Endothelial cell of umbilical vein (primary cell): ENCODE data around the gene POLE.

Experiments
- MAX ChIP-seq: IDR thresholded peaks from 2 replicates; pipeline ENCODE4 v1.6.1; 2011; ENCODE audit not compliant: insufficient read depth, insufficient read length
- POLR2A ChIP-seq: IDR thresholded peaks from 2 replicates; pipeline ENCODE4 v1.6.1; 2012; ENCODE audit warnings: low read depth, mild to moderate bottlenecking, control low read depth, low read length
- POLR2AphosphoS5 ChIP-seq: IDR thresholded peaks from 2 replicates; pipeline ENCODE4 v1.6.1; 2012; ENCODE audit warnings: low read depth, mild to moderate bottlenecking, control low read depth, low read length, moderate library complexity; ENCODE audit not compliant: insufficient read depth
- TF ChIP-seq, protein P1 (sequence below), 2 donors: IDR thresholded peaks; 1 replicate in 1 of 2; 2 replicates in 1 of 2; pipeline ENCODE4 v1.5.1; 2011; ENCODE audit warnings: low read length in 2 of 2, mild to moderate bottlenecking in 2 of 2, moderate library complexity in 2 of 2, control low read depth in 1 of 2, inconsistent platforms in 1 of 2, low read depth in 1 of 2; ENCODE audit not compliant: insufficient read depth in 1 of 2; ENCODE audit errors: extremely low read depth in 1 of 2

- TF ChIP-seq, protein P1, sequence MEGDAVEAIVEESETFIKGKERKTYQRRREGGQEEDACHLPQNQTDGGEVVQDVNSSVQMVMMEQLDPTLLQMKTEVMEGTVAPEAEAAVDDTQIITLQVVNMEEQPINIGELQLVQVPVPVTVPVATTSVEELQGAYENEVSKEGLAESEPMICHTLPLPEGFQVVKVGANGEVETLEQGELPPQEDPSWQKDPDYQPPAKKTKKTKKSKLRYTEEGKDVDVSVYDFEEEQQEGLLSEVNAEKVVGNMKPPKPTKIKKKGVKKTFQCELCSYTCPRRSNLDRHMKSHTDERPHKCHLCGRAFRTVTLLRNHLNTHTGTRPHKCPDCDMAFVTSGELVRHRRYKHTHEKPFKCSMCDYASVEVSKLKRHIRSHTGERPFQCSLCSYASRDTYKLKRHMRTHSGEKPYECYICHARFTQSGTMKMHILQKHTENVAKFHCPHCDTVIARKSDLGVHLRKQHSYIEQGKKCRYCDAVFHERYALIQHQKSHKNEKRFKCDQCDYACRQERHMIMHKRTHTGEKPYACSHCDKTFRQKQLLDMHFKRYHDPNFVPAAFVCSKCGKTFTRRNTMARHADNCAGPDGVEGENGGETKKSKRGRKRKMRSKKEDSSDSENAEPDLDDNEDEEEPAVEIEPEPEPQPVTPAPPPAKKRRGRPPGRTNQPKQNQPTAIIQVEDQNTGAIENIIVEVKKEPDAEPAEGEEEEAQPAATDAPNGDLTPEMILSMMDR (IDR thresholded peaks at IDR 0.05; ENCODE audit: extremely low read depth in 1 of 2, insufficient read depth in 1 of 2, low read depth in 1 of 2, low read length in 2 of 2) = no peak
- no peak for TF ChIP-seq POLR2AphosphoS5
- no peak for TF ChIP-seq MAX
- TF ChIP-seq POLR2A = no peak
These were observed 26.0 kb upstream of the POLE start for GRCh38 chr12:132713123-132713522.
